ENCODE data around the gene GRAMD4. TPM values are rescaled to one million over a fixed set of nuclear protein-coding genes. Genes with fewer than 3 reads are reported as not detected.

GRAMD4 gene
- total RNA-seq, 2 donors from 2014 or later, result 118 to 141 TPM

GRCh38 chr22:46654426-46654825, 34.2 kb downstream of the GRAMD4 start:
- Histone ChIP-seq H3K9ac (ENCODE audit: low read depth in 2 of 2, low read length in 2 of 2) (no peak overlapping the region), H3K9me3 (no peaks in the 10 kb centered on the region), H3K27ac (no peak overlapping the region), H3K27me3 (no peaks in the 10 kb centered on the region), H3K4me1 (peaks cover 8% of the 10 kb centered on the region), H3K36me3 (no peaks in the 10 kb centered on the region), H3K4me3 (no peak overlapping the region)
- no peak for DNase-seq
- intact Hi-C loops (cut with DNase I), result no loop called here
- no peak for TF ChIP-seq CTCF (IDR thresholded peaks at IDR 0.05)

GRCh38 chr22:46654927-46655595, 34.9 kb downstream of the GRAMD4 start:
- H3K9me3 ChIP-seq, result no peaks in the 10 kb centered on the region
- H3K27ac ChIP-seq, result no peak overlapping the region
- no peak for TF ChIP-seq CTCF (IDR thresholded peaks at IDR 0.05)
- no peaks in the 10 kb centered on the region for H3K27me3 ChIP-seq
- no peak overlapping the region for H3K4me3 ChIP-seq
- peaks cover 6% of the 10 kb centered on the region for H3K4me1 ChIP-seq
- no peak for DNase-seq
- intact Hi-C loops (cut with DNase I), result no loop called here
- H3K36me3 ChIP-seq, result no peaks in the 10 kb centered on the region
- H3K9ac ChIP-seq (ENCODE audit: low read depth in 2 of 2, low read length in 2 of 2), result no peak overlapping the region

- no peak overlapping the region for H3K4me3 ChIP-seq
- H3K9me3 ChIP-seq, result no peaks in the 10 kb centered on the region
- no peak overlapping the region for H3K9ac ChIP-seq (ENCODE audit: low read depth in 2 of 2, low read length in 2 of 2)
- H3K4me1 ChIP-seq, result peaks cover 11% of the 10 kb centered on the region
- intact Hi-C loops (cut with DNase I), result no loop called here
- TF ChIP-seq CTCF (IDR thresholded peaks at IDR 0.05), result no peak
- no peak for DNase-seq
- H3K27me3 ChIP-seq, result no peaks in the 10 kb centered on the region
- H3K36me3 ChIP-seq, result no peaks in the 10 kb centered on the region
- no peak overlapping the region for H3K27ac ChIP-seq
Measured at GRCh38 chr22:46655861-46656608, 35.8 kb downstream of the GRAMD4 start.

GRCh38 chr22:46656856-46657654, 36.9 kb downstream of the GRAMD4 start:
- intact Hi-C loops (cut with DNase I), result no loop called here
- H3K27ac ChIP-seq, result no peak overlapping the region
- H3K4me3 ChIP-seq, result no peak overlapping the region
- peaks cover 13% of the 10 kb centered on the region for H3K4me1 ChIP-seq
- H3K36me3 ChIP-seq, result no peaks in the 10 kb centered on the region
- no peak overlapping the region for H3K9ac ChIP-seq (ENCODE audit: low read depth in 2 of 2, low read length in 2 of 2)
- no peaks in the 10 kb centered on the region for H3K27me3 ChIP-seq
- H3K9me3 ChIP-seq, result no peaks in the 10 kb centered on the region
- no peak for DNase-seq
- TF ChIP-seq CTCF (IDR thresholded peaks at IDR 0.05), result no peak

- Histone ChIP-seq H3K27ac (no peak overlapping the region), H3K27me3 (no peaks in the 10 kb centered on the region), H3K9me3 (no peaks in the 10 kb centered on the region), H3K36me3 (no peaks in the 10 kb centered on the region), H3K9ac (ENCODE audit: low read depth in 2 of 2, low read length in 2 of 2) (no peak overlapping the region), H3K4me1 (peaks cover 9% of the 10 kb centered on the region), H3K4me3 (no peak overlapping the region)
- TF ChIP-seq CTCF (IDR thresholded peaks at IDR 0.05), result no peak
- intact Hi-C loops (cut with DNase I), result no loop called here
- DNase-seq, result no peak
Measured at GRCh38 chr22:46657655-46657953, 37.4 kb downstream of the GRAMD4 start.
